H1 (cell line): ENCODE measurements around the gene TMEM266. TPM values are rescaled to one million over a fixed set of nuclear protein-coding genes. Genes with fewer than 3 reads are reported as not detected.

ENCODE experiments used
- CTCF ChIA-PET: fragments of 300-600 bp; sonication (Branson Sonifier 250); formaldehyde crosslinking; loops from one replicate; lab custom pipeline; 2021; ENCODE audit not compliant: partially characterized antibody; lab: Charles Lee
- POLR2A ChIA-PET: fragments of 300-600 bp; sonication (Branson Sonifier 250); formaldehyde crosslinking; loops from one replicate; lab custom pipeline; 2021; ENCODE audit warnings: inconsistent platforms; ENCODE audit not compliant: partially characterized antibody; lab: Charles Lee
- DNase-seq, 2 experiments: peaks; one replicate each; pipeline versions ENCODE4 v3.0.0 to v3.0.0-alpha.2; 2010 to 2022; ENCODE audit warnings: low spot score in 2 of 2, low read depth in 1 of 2, mixed read lengths in 1 of 2
- FAIRE-seq: peaks from 2 replicates; lab custom pipeline; 2011; peaks lifted over from hg19 to GRCh38; lab: Jason Lieb, UNC
- H2AFZ ChIP-seq: 2 replicates; pipeline ENCODE4 v1.8.1; 2012; ENCODE audit warnings: low read length, inconsistent platforms
- H2AK5ac ChIP-seq: 2 replicates; pipeline ENCODE4 v1.6.1; 2013; ENCODE audit warnings: low read depth, low read length
- H2BK120ac ChIP-seq: replicated peaks from 2 replicates; pipeline ENCODE3; 2013; ENCODE audit warnings: low read depth, low read length, inconsistent platforms
- H2BK12ac ChIP-seq: 2 replicates; pipeline ENCODE4 v1.6.1; 2013; ENCODE audit warnings: low read depth, low read length
- H2BK15ac ChIP-seq: 2 replicates; pipeline ENCODE4 v1.6.1; 2013; ENCODE audit warnings: low read length
- H2BK20ac ChIP-seq: 2 replicates; pipeline ENCODE4 v1.6.1; 2013; ENCODE audit warnings: low read length
- H2BK5ac ChIP-seq: 2 replicates; pipeline ENCODE4 v1.6.1; 2013; ENCODE audit warnings: low read depth, low read length
- H3K14ac ChIP-seq: 2 replicates; pipeline ENCODE4 v1.6.1; 2013; ENCODE audit warnings: inconsistent platforms; ENCODE audit not compliant: insufficient read length
- H3K18ac ChIP-seq: 2 replicates; pipeline ENCODE4 v1.6.1; 2013; ENCODE audit warnings: low read length; ENCODE audit errors: extremely low read depth
- H3K23ac ChIP-seq: 2 replicates; pipeline ENCODE4 v1.6.1; 2013; ENCODE audit warnings: inconsistent platforms; ENCODE audit not compliant: insufficient read length
- H3K23me2 ChIP-seq: 2 replicates; pipeline ENCODE4 v1.6.1; 2013; ENCODE audit warnings: low read depth, low read length
- H3K27ac ChIP-seq: 2 replicates; pipeline ENCODE4 v1.6.1; 2011; ENCODE audit warnings: low read depth, low read length, inconsistent platforms
- H3K27me3 ChIP-seq, 4 experiments: replicated peaks in 1 of 4; 1 replicate in 1 of 4; 2 replicates in 3 of 4; pipeline versions ENCODE4 v1.6.1 to v1.8.1; 2011 to 2013; ENCODE audit warnings: low read length in 3 of 4, mild to moderate bottlenecking in 3 of 4, inconsistent platforms in 2 of 4, mixed read lengths in 2 of 4, moderate library complexity in 1 of 4; ENCODE audit not compliant: control insufficient read depth in 3 of 4, insufficient read depth in 3 of 4; ENCODE audit errors: extremely low read depth in 1 of 4
- H3K36me3 ChIP-seq, 4 experiments: 2 replicates each; pipeline versions ENCODE4 v1.6.1 to v1.8.1; 2011 to 2013; ENCODE audit warnings: mild to moderate bottlenecking in 4 of 4, low read length in 3 of 4, moderate library complexity in 2 of 4, control low read depth in 1 of 4, inconsistent platforms in 1 of 4; ENCODE audit not compliant: insufficient read depth in 4 of 4, control insufficient read depth in 2 of 4
- H3K4ac ChIP-seq: replicated peaks from 2 replicates; pipeline ENCODE3; 2013; ENCODE audit warnings: low read length, low read depth, mixed read lengths, inconsistent platforms; ENCODE audit not compliant: insufficient read length
- H3K4me1 ChIP-seq, 4 experiments: replicated peaks in 1 of 4; 1 replicate in 1 of 4; 2 replicates in 3 of 4; pipeline versions ENCODE4 v1.6.1 to v1.8.1; 2011 to 2013; ENCODE audit warnings: low read length in 3 of 4, inconsistent platforms in 2 of 4, mixed read lengths in 1 of 4; ENCODE audit not compliant: insufficient read depth in 4 of 4, control insufficient read depth in 3 of 4
- H3K4me2 ChIP-seq, 2 experiments: 2 replicates each; pipeline versions ENCODE4 v1.6.1 to v1.8.1; 2011 to 2013; ENCODE audit warnings: low read depth in 2 of 2, low read length in 2 of 2, control low read depth in 1 of 2, inconsistent platforms in 1 of 2, mild to moderate bottlenecking in 1 of 2; ENCODE audit not compliant: insufficient read depth in 1 of 2
- H3K4me3 ChIP-seq, 4 experiments: fragments of 200-600, 300-600 bp in 1 of 4; sonication (generic), shearing (Covaris generic), sonication (Bioruptor Twin) in 1 of 4; 2 replicates each; pipeline versions ENCODE4 v1.5.1 to v1.8.1; 2011 to 2016; ENCODE audit warnings: low read length in 4 of 4, low read depth in 3 of 4, control low read depth in 2 of 4, inconsistent platforms in 2 of 4, mild to moderate bottlenecking in 2 of 4, mixed read lengths in 1 of 4, moderate library complexity in 1 of 4; ENCODE audit not compliant: insufficient read depth in 2 of 4; ENCODE audit errors: extremely low read depth in 1 of 4
- H3K56ac ChIP-seq: replicated peaks from 2 replicates; pipeline ENCODE3; 2013; ENCODE audit warnings: low read depth, mild to moderate bottlenecking, mixed read lengths, low read length, inconsistent platforms; ENCODE audit not compliant: insufficient read length
- H3K79me1 ChIP-seq: 2 replicates; pipeline ENCODE4 v1.6.1; 2013; ENCODE audit warnings: low read depth, low read length, control low read depth
- H3K79me2 ChIP-seq, 2 experiments: 2 replicates each; pipeline versions ENCODE4 v1.6.1 to v1.8.1; 2012 to 2013; ENCODE audit warnings: low read length in 2 of 2, mild to moderate bottlenecking in 2 of 2, inconsistent platforms in 1 of 2; ENCODE audit not compliant: insufficient read depth in 2 of 2, control insufficient read depth in 1 of 2
- H3K9ac ChIP-seq, 4 experiments: replicated peaks in 1 of 4; 1 replicate in 1 of 4; 2 replicates in 3 of 4; pipeline versions ENCODE4 v1.6.1 to v1.8.1; 2011 to 2013; ENCODE audit warnings: low read depth in 3 of 4, low read length in 3 of 4, control low read depth in 2 of 4, mild to moderate bottlenecking in 2 of 4, moderate library complexity in 2 of 4, inconsistent platforms in 1 of 4; ENCODE audit errors: extremely low read depth in 1 of 4
- H3K9me3 ChIP-seq, 2 experiments: 2 replicates each; pipeline versions ENCODE4 v1.6.1 to v1.8.1; 2012 to 2013; ENCODE audit warnings: mild to moderate bottlenecking in 2 of 2, moderate library complexity in 2 of 2, control low read depth in 1 of 2, inconsistent platforms in 1 of 2, low read depth in 1 of 2, low read length in 1 of 2, mixed read lengths in 1 of 2; ENCODE audit not compliant: insufficient read depth in 2 of 2
- H4K20me1 ChIP-seq, 2 experiments: replicated peaks in 1 of 2; 2 replicates each; pipeline versions ENCODE3 to v1.8.1; 2011 to 2013; ENCODE audit warnings: inconsistent platforms in 2 of 2, low read length in 2 of 2, mild to moderate bottlenecking in 1 of 2; ENCODE audit not compliant: insufficient read depth in 2 of 2, control insufficient read depth in 1 of 2
- H4K5ac ChIP-seq: 2 replicates; pipeline ENCODE4 v1.6.1; 2013; ENCODE audit warnings: low read length, low read depth, mixed read lengths, inconsistent platforms; ENCODE audit not compliant: insufficient read length
- H4K8ac ChIP-seq: 2 replicates; pipeline ENCODE4 v1.8.0; 2013; ENCODE audit warnings: mild to moderate bottlenecking, moderate library complexity, low read length, inconsistent platforms; ENCODE audit not compliant: insufficient read depth; ENCODE audit errors: extremely low read depth
- H4K91ac ChIP-seq: replicated peaks from 2 replicates; pipeline ENCODE3; 2013; ENCODE audit warnings: low read length, mixed read lengths, inconsistent platforms; ENCODE audit not compliant: insufficient read length
- CTBP2 ChIP-seq: IDR thresholded peaks from 2 replicates; pipeline ENCODE4 v1.7.0; 2011; ENCODE audit warnings: borderline replicate concordance, mild to moderate bottlenecking, moderate library complexity, mixed read lengths, low read length; ENCODE audit not compliant: insufficient read depth, insufficient read length
- FOSL1 ChIP-seq: IDR thresholded peaks from 2 replicates; pipeline ENCODE4 v1.6.1; 2011; ENCODE audit warnings: mild to moderate bottlenecking, low read depth, low read length, moderate library complexity; ENCODE audit not compliant: insufficient read depth
- RNF2 ChIP-seq: fragments of 200-900, 300-1000 bp; sonication (generic); IDR thresholded peaks from 2 replicates; pipeline ENCODE4 v1.7.1; 2016; ENCODE audit warnings: borderline replicate concordance, low read depth, mild to moderate bottlenecking, antibody characterized with exemption, low read length; ENCODE audit not compliant: poor library complexity, severe bottlenecking; ENCODE audit errors: missing control alignments
- SIN3A ChIP-seq, 2 experiments: IDR thresholded peaks in 1 of 2; conservative IDR thresholded peaks in 1 of 2; 2 replicates each; pipeline ENCODE4 v1.6.1; 2011 to 2012; ENCODE audit warnings: low read length in 2 of 2, improper control_type of control experiment in 1 of 2, low read depth in 1 of 2, mild to moderate bottlenecking in 1 of 2
- SIRT6 ChIP-seq: IDR thresholded peaks from one replicate; pipeline ENCODE4 v1.7.1; 2012; ENCODE audit warnings: low read length, inconsistent platforms
- YY1 ChIP-seq: IDR thresholded peaks from 2 replicates; pipeline ENCODE4 v1.6.1; 2011; ENCODE audit warnings: low read depth, mild to moderate bottlenecking, low read length
- WGBS, 2 experiments: shearing (Covaris generic) in 1 of 2; methylation state at CpG; one replicate each; pipeline versions ENCODE4 v1.1.6 to v1.1.7; 2013 to 2015; ENCODE audit warnings: low lambda C conversion rate in 2 of 2, mixed read lengths in 2 of 2, inconsistent platforms in 1 of 2, low coverage in 1 of 2, missing lambda C conversion rate in 1 of 2; ENCODE audit not compliant: insufficient replicate concordance in 2 of 2, insufficient coverage in 1 of 2, insufficient read length in 1 of 2; ENCODE audit errors: extremely low coverage in 1 of 2, missing lambda C conversion rate in 1 of 2; 5-methylcytosine and 5-hydroxymethylcytosine counted together
- polyA plus RNA-seq, 7 experiments: library from polyadenylated mRNA; depleted of rRNA in 3 of 7; stranded (reverse) in 5 of 7; unstranded in 2 of 7; fragments of >200 nt in 5 of 7; fragments of 200-250 nt in 2 of 7; gene quantifications; 1 replicate in 5 of 7; 2 replicates in 1 of 7; 4 replicates in 1 of 7; pipeline versions ENCODE4 v1.2.1 to v1.2.3, GENCODE V29; 2011 to 2013; ENCODE audit warnings: missing spikeins in 2 of 7, mixed read lengths in 2 of 7
- total RNA-seq: library from RNA; stranded (reverse); fragmentation: NEBNext Ultra II Directional; extraction: Animal tissue kit (Norgen Biotek cat#: 25700); gene quantifications from 2 replicates; pipeline ENCODE4 v1.2.1, GENCODE V29; 2021

Gene TMEM266
- total and polyA plus RNA-seq, 2 of the 8 experiments (the other 6 are each of a cell fraction or from before 2014, with no cell fraction given) = 2.6 TPM

DNA sequence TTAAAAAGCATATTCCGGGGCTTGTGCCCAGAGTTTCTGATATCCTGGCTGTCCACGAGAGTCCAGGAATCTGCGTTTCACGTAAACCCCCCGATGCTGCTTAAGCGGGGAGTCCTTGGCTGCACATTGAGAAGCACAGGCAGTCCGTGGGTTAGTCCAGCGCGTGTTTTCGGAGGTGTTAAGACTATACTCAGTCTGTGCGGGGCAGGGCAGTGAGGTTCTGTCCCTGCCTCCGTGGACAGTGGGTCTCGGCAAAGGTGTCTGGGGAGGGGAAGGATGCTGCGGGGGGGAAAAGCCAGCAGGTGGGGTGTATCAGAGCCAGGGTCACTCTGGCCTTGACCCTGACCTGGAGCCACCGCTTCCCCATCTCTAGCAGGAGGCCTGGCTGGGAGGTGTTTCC, 106.2 kb downstream of the TMEM266 start:
- WGBS, 2 experiments = 89% methylated on average over 15 of the region's 15 CpGs; no CpG with 5 or more reads in 1 of the 2 experiments

More for the DNA sequence above, 106.2 kb downstream of the TMEM266 start:
- peaks cover 0 to 10% (median 2%) of the 10 kb centered on the region in 4 experiments; a peak in 1 of 7 replicates for H3K4me1 ChIP-seq
- no peaks in the 10 kb centered on the region for H3K27me3 ChIP-seq
- no peak overlapping the region for H4K5ac ChIP-seq
- DNase-seq (no peak), FAIRE-seq (no peak)
- H3K4ac ChIP-seq = no peak overlapping the region
- no peak overlapping the region for H3K18ac ChIP-seq
- H4K8ac ChIP-seq = no peak overlapping the region; the same call in 1 of the 2 replicates
- H3K23me2 ChIP-seq = no peaks in the 10 kb centered on the region
- no peak overlapping the region for H3K56ac ChIP-seq
- H3K14ac ChIP-seq = no peak overlapping the region
- TF ChIP-seq RNF2 (no peak), CTBP2 (no peak), SIRT6 (no peak), SIN3A (conservative IDR thresholded peaks at IDR 0.05 in 1 of 2, IDR thresholded peaks at IDR 0.05 in 1 of 2; ENCODE audit: low read depth in 1 of 2, low read length in 2 of 2) (no peak), YY1 (no peak), FOSL1 (no peak)
- H2BK12ac ChIP-seq = no peak overlapping the region
- POLR2A ChIA-PET = interaction anchor here (0.8 kb wide), 1 partner anchor 10 kb away, joined by 3 read pairs; no protein-coding TSS in a partner anchor
- no peak overlapping the region for H4K91ac ChIP-seq
- H2BK15ac ChIP-seq = no peak overlapping the region
- no peaks in the 10 kb centered on the region for H3K79me1 ChIP-seq
- H3K9ac ChIP-seq = no peak overlapping the region
- no peak overlapping the region for H3K4me3 ChIP-seq
- no peak overlapping the region for H2BK120ac ChIP-seq
- H4K20me1 ChIP-seq = no peaks in the 10 kb centered on the region
- H2BK20ac ChIP-seq = no peak overlapping the region
- no peak overlapping the region for H3K23ac ChIP-seq
- no peak overlapping the region for H2AK5ac ChIP-seq
- CTCF ChIA-PET = interaction anchor here (1.1 to 9.7 kb wide), 3 partner anchors 15 to 27 kb away, joined by 3 to 89 read pairs (median 23); no protein-coding TSS in a partner anchor
- H3K9me3 ChIP-seq = no peaks in the 10 kb centered on the region
- H2BK5ac ChIP-seq = no peak overlapping the region
- no peak overlapping the region for H3K27ac ChIP-seq
- no peak overlapping the region for H3K4me2 ChIP-seq
- no peaks in the 10 kb centered on the region for H3K36me3 ChIP-seq
- H3K79me2 ChIP-seq = no peaks in the 10 kb centered on the region
- no peak overlapping the region for H2AFZ ChIP-seq
